ENCODE results near the gene UBE2E2. TPM values are rescaled to one million over a fixed set of nuclear protein-coding genes. Genes with fewer than 3 reads are reported as not detected.
A peak's percentile ranks its signal among the peaks of the same experiment; 100 is the strongest.

Gene UBE2E2
- total and polyA plus RNA-seq, 2 donors (not counting 1 experiment from before 2014, with no cell fraction given): 16.0 to 45.0 TPM

DNA sequence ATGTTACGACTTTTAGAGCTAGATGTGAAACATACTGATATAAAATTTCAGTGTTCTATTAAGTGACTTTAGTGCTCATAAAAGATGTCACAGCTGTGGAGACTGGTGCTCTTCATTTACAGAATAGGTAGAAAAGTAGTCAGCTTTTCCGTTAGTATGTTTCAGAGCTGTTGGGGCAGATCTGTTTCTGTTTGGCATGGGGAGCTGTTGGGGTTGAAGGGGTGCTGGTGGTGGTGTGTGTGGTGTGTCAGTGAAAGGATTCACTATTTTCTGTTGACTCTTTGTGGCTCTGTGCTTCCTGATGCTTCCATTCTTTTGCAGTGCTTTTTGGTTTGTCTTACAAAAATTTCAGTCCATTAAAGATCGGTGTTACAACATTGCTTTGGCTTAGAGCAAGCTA is 3.2 kb downstream of the UBE2E2 start:
- Mint-ChIP-seq H3K27ac (peak overlapping the region; percentile 22), H3K27me3 (no peaks in the 10 kb centered on the region), H3K4me1 (peaks cover 49% of the 10 kb centered on the region), H3K4me3 (peak overlapping the region; percentile 41), H3K9me3 (ENCODE audit: insufficient read depth) (no peaks in the 10 kb centered on the region)
- ChIA-PET POLR2A (no interaction called here), CTCF (no interaction called here)
- DNase-seq: no peak
- H3K4me2 ChIP-seq (replicated peaks; ENCODE audit: low read depth, low read length, poor library complexity, severe bottlenecking): no peak overlapping the region
- peaks cover 6% of the 10 kb centered on the region for H4K20me1 ChIP-seq (ENCODE audit: control insufficient read depth, insufficient read depth, low read length, poor library complexity, severe bottlenecking)
- no peaks in the 10 kb centered on the region for H3K9me3 ChIP-seq (ENCODE audit: control extremely low read depth in 1 of 3, control insufficient read depth in 2 of 3, insufficient read depth in 1 of 3, low read length in 2 of 3)
- H3K79me2 ChIP-seq (ENCODE audit: control insufficient read depth, insufficient read depth, low read length): peaks cover 45% of the 10 kb centered on the region
- no peak overlapping the region for H2AFZ ChIP-seq (ENCODE audit: insufficient read depth, low read depth, low read length, poor library complexity, severe bottlenecking)
- no peak for ATAC-seq (ENCODE audit: low read depth)
- no peaks in the 10 kb centered on the region for H3K27me3 ChIP-seq (replicated peaks in 1 of 4; ENCODE audit: control extremely low read depth in 1 of 4, control insufficient read depth in 3 of 4, insufficient read depth in 4 of 4, low read length in 3 of 4)
- 95% methylated on average over 2 of the region's 3 CpGs for WGBS (ENCODE audit: insufficient coverage)
- no peaks in the 10 kb centered on the region for H3K36me3 ChIP-seq (replicated peaks in 1 of 2; ENCODE audit: control extremely low read depth in 1 of 2, control insufficient read depth in 1 of 2, extremely low read depth in 1 of 2, insufficient read depth in 2 of 2, low read length in 1 of 2)
- intact Hi-C loops (cut with micrococcal nuclease): loop anchor here (10.0 kb wide), 2 partner anchors 198 to 458 kb away; no protein-coding TSS in a partner anchor
- no peak overlapping the region for H3K4me3 ChIP-seq (ENCODE audit: control extremely low read depth in 1 of 5, extremely low read depth in 1 of 5, insufficient read depth in 1 of 5, low read depth in 2 of 5, low read length in 4 of 5)
- no peak overlapping the region for H3K27ac ChIP-seq (ENCODE audit: low read length in 2 of 2)
- H3K9ac ChIP-seq (ENCODE audit: low read length): no peak overlapping the region
- H3K4me1 ChIP-seq (ENCODE audit: control insufficient read depth in 2 of 2, insufficient read depth in 2 of 2, low read length in 2 of 2): peaks cover 33% of the 10 kb centered on the region in 2 donors
- no peak for TF ChIP-seq EZH2 (IDR thresholded peaks at IDR 0.05; ENCODE audit: borderline replicate concordance, insufficient read depth, low read depth, low read length, poor library complexity, severe bottlenecking)

DNA sequence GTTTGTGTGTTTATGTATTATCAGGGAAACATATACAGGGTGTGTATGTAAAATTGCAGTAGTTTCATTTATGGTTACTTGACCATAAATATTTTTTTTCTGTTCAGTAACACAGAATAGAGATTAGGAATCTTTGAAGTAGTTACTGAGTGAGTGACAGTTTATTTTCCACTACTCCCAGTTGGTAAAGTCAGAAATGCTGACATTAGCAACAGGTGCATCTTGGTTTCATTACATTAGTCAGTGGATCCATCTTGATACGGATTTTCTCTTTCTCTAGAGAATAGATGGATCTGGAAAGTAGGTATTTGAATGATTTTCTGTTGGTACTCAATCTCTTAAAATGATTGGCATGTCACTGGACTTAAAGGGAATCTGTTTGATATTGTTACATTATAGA is 6.0 kb downstream of the UBE2E2 start:
- TF ChIP-seq, protein P1, sequence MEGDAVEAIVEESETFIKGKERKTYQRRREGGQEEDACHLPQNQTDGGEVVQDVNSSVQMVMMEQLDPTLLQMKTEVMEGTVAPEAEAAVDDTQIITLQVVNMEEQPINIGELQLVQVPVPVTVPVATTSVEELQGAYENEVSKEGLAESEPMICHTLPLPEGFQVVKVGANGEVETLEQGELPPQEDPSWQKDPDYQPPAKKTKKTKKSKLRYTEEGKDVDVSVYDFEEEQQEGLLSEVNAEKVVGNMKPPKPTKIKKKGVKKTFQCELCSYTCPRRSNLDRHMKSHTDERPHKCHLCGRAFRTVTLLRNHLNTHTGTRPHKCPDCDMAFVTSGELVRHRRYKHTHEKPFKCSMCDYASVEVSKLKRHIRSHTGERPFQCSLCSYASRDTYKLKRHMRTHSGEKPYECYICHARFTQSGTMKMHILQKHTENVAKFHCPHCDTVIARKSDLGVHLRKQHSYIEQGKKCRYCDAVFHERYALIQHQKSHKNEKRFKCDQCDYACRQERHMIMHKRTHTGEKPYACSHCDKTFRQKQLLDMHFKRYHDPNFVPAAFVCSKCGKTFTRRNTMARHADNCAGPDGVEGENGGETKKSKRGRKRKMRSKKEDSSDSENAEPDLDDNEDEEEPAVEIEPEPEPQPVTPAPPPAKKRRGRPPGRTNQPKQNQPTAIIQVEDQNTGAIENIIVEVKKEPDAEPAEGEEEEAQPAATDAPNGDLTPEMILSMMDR (IDR thresholded peaks at IDR 0.05): no peak
- TF ChIP-seq EZH2 (IDR thresholded peaks at IDR 0.05; ENCODE audit: borderline replicate concordance, insufficient read depth, low read depth, low read length, poor library complexity, severe bottlenecking): no peak
- H3K9ac ChIP-seq (ENCODE audit: low read length): no peak overlapping the region
- peaks cover 8% of the 10 kb centered on the region for H4K20me1 ChIP-seq (ENCODE audit: control insufficient read depth, insufficient read depth, low read length, poor library complexity, severe bottlenecking)
- no peaks in the 10 kb centered on the region for H3K9me3 ChIP-seq (ENCODE audit: control extremely low read depth in 1 of 3, control insufficient read depth in 2 of 3, insufficient read depth in 1 of 3, low read length in 2 of 3)
- ChIA-PET CTCF (interaction anchor here (0.7 kb wide), 1 partner anchor 12 kb away, joined by 3 read pairs; no protein-coding TSS in a partner anchor), POLR2A (no interaction called here)
- Mint-ChIP-seq H3K27ac (no peak overlapping the region), H3K4me3 (no peak overlapping the region), H3K4me1 (peaks cover 54% of the 10 kb centered on the region), H3K9me3 (ENCODE audit: insufficient read depth) (no peaks in the 10 kb centered on the region), H3K27me3 (no peaks in the 10 kb centered on the region)
- no peak for ATAC-seq (ENCODE audit: low read depth)
- intact Hi-C loops (cut with micrococcal nuclease): loop anchor here (1.0 to 10.0 kb wide), 3 partner anchors 10 to 456 kb away; no protein-coding TSS in a partner anchor
- no peaks in the 10 kb centered on the region for H3K27me3 ChIP-seq (replicated peaks in 1 of 4; ENCODE audit: control extremely low read depth in 1 of 4, control insufficient read depth in 3 of 4, insufficient read depth in 4 of 4, low read length in 3 of 4)
- no peaks in the 10 kb centered on the region for H3K36me3 ChIP-seq (replicated peaks in 1 of 2; ENCODE audit: control extremely low read depth in 1 of 2, control insufficient read depth in 1 of 2, extremely low read depth in 1 of 2, insufficient read depth in 2 of 2, low read length in 1 of 2)
- no peak overlapping the region for H3K4me2 ChIP-seq (replicated peaks; ENCODE audit: low read depth, low read length, poor library complexity, severe bottlenecking)
- WGBS (ENCODE audit: insufficient coverage): no CpG with 5 or more reads among the region's 1 CpG
- DNase-seq: no peak
- H3K79me2 ChIP-seq (ENCODE audit: control insufficient read depth, insufficient read depth, low read length): peaks cover 60% of the 10 kb centered on the region
- H3K4me1 ChIP-seq (ENCODE audit: control insufficient read depth in 2 of 2, insufficient read depth in 2 of 2, low read length in 2 of 2): peaks cover 27 to 36% of the 10 kb centered on the region in 2 donors
- H2AFZ ChIP-seq (ENCODE audit: insufficient read depth, low read depth, low read length, poor library complexity, severe bottlenecking): no peak overlapping the region
- no peak overlapping the region for H3K4me3 ChIP-seq (ENCODE audit: control extremely low read depth in 1 of 5, extremely low read depth in 1 of 5, insufficient read depth in 1 of 5, low read depth in 2 of 5, low read length in 4 of 5)
- peak overlapping the region in 1 of 2 donors; percentile 78 for H3K27ac ChIP-seq (ENCODE audit: low read length in 2 of 2)

Data from B cell (primary cell).